Spleen (tissue), 11 donors: ENCODE results near the gene HPS5. TPM values are rescaled to one million over a fixed set of nuclear protein-coding genes. Genes with fewer than 3 reads are reported as not detected.
A peak's percentile ranks its signal among the peaks of the same experiment; 100 is the strongest.

Experiments
- DNase-seq: peaks from one replicate; pipeline ENCODE4 v3.0.0-alpha.2; 2020
- H3K27ac ChIP-seq, 8 donors: fragments of 200-600 bp; sonication (generic) in 7 of 8; 1 replicate in 4 of 8; 2 replicates in 4 of 8; pipeline versions ENCODE4 v1.5.0 to v1.8.0; 2016 to 2021; ENCODE audit warnings: inconsistent platforms in 4 of 8, mild to moderate bottlenecking in 4 of 8, moderate library complexity in 1 of 8
- H3K27me3 ChIP-seq, 7 donors: fragments of 200-600 bp; sonication (generic) in 6 of 7; replicated peaks in 1 of 7; 1 replicate in 4 of 7; 2 replicates in 3 of 7; pipeline versions ENCODE4 v1.5.0 to v1.8.0; 2016 to 2021; ENCODE audit warnings: inconsistent platforms in 3 of 7, mild to moderate bottlenecking in 1 of 7
- H3K36me3 ChIP-seq, 6 donors: fragments of 200-600 bp; sonication (generic) in 5 of 6; 1 replicate in 4 of 6; 2 replicates in 2 of 6; pipeline versions ENCODE4 v1.5.0 to v1.8.0; 2016 to 2021; ENCODE audit warnings: inconsistent platforms in 2 of 6
- H3K4me1 ChIP-seq, 6 donors: fragments of 200-600 bp; sonication (generic) in 5 of 6; 1 replicate in 3 of 6; 2 replicates in 3 of 6; pipeline versions ENCODE4 v1.5.0 to v1.8.0; 2016 to 2021; ENCODE audit warnings: inconsistent platforms in 3 of 6
- H3K4me3 ChIP-seq, 8 donors: fragments of 200-600 bp; sonication (generic) in 7 of 8; 1 replicate in 4 of 8; 2 replicates in 4 of 8; pipeline versions ENCODE4 v1.5.0 to v1.8.0; 2016 to 2021; ENCODE audit warnings: inconsistent platforms in 4 of 8, mild to moderate bottlenecking in 4 of 8, moderate library complexity in 2 of 8
- H3K9me3 ChIP-seq, 8 donors: fragments of 200-600 bp; sonication (generic) in 7 of 8; 1 replicate in 4 of 8; 2 replicates in 4 of 8; pipeline versions ENCODE4 v1.5.0 to v1.8.0; 2016 to 2021; ENCODE audit warnings: inconsistent platforms in 4 of 8
- CTCF ChIP-seq, 11 experiments: fragments of 200-600 bp in 7 of 11; fragments of 450-650 bp in 4 of 11; sonication (generic) in 4 of 11; IDR thresholded peaks in 8 of 11; conservative IDR thresholded peaks in 3 of 11; 1 replicate in 7 of 11; 2 replicates in 4 of 11; pipeline versions ENCODE4 v1.4.0 to v1.8.0; 2016 to 2021; ENCODE audit warnings: antibody characterized with exemption in 11 of 11, inconsistent platforms in 4 of 11, mild to moderate bottlenecking in 1 of 11
- POLR2A ChIP-seq, 3 donors: fragments of 450-650 bp; IDR thresholded peaks; one replicate each; pipeline ENCODE4 v1.5.1; 2017; ENCODE audit warnings: antibody characterized with exemption in 3 of 3, mild to moderate bottlenecking in 1 of 3
- POLR2AphosphoS5 ChIP-seq, 3 donors: sonication (generic); formaldehyde crosslinking; IDR thresholded peaks; one replicate each; pipeline ENCODE4 v1.5.1; 2017; ENCODE audit warnings: antibody characterized with exemption in 3 of 3
- WGBS, 5 donors: extraction: QIAGEN DNeasy Blood & Tissue Kit in 3 of 5; methylation state at CpG; one replicate each; pipeline versions ENCODE4 v1.1.5 to v1.1.7; 2013 to 2018; 5-methylcytosine and 5-hydroxymethylcytosine counted together
- intact Hi-C: fragments of 100-400 bp; cut with DNase I; formaldehyde crosslinking; loops from one replicate; pipeline ENCODE4 v1.15.0; 2023; ENCODE audit warnings: low total_unique reads
- polyA plus RNA-seq, 3 donors: library from polyadenylated mRNA; stranded (reverse); fragments of 200-250 nt; gene quantifications; one replicate each; pipeline ENCODE4 v1.2.1, GENCODE V29; 2013
- total RNA-seq, 7 donors: library from RNA; depleted of rRNA in 3 of 7; stranded (reverse); fragments of >200 nt in 3 of 7; fragmentation: NEBNext Ultra II Directional in 4 of 7; extraction: Animal tissue kit (Norgen Biotek cat#: 25700) in 4 of 7; gene quantifications; one replicate each; pipeline versions ENCODE4 v1.1.0 to v1.2.1, GENCODE V29; 2016 to 2021
- donor health status: healthy with polysubstance abuse.
- donor health status: DM: no; HTN: no; CAD: no; lungs with moderate emphysema.
- donor health status: DM: no; HTN: no; CAD: no.
- donor health status: Bipolar disorder and iron deficiency.
- donor health status: healthy.
- donor health status: DM: no; HTN: no; CAD: no.
- donor health status: DM: yes; HTN: yes; CAD: no.

Gene HPS5
- total and polyA plus RNA-seq, 10 donors, result 10.3 to 35.7 (median 27.7) TPM

- Histone ChIP-seq H3K4me3 (no peak overlapping the region), H3K27me3 (no peaks in the 10 kb centered on the region), H3K36me3 (peaks cover 5 to 98% (median 76%) of the 10 kb centered on the region in 6 donors), H3K27ac (no peak overlapping the region), H3K9me3 (no peaks in the 10 kb centered on the region), H3K4me1 (no peaks in the 10 kb centered on the region)
- 75 to 86% (median 81%) methylated on average over 5 of the region's 5 CpGs for WGBS, 5 donors
- intact Hi-C loops, result no loop called here
- DNase-seq, result no peak
- TF ChIP-seq POLR2A (IDR thresholded peaks at IDR 0.05), result no peak
- TF ChIP-seq POLR2AphosphoS5 (IDR thresholded peaks at IDR 0.05), result no peak
- no peak for TF ChIP-seq CTCF (IDR thresholded peaks at IDR 0.05 in 8 of 11, conservative IDR thresholded peaks at IDR 0.05 in 3 of 11)
Observed at GRCh38 chr11:18347471-18348125, 25.7 kb upstream of the HPS5 start.

- Histone ChIP-seq H3K4me3 (no peak overlapping the region), H3K27ac (peak overlapping the region in 1 of 8 donors; percentile 60), H3K9me3 (no peaks in the 10 kb centered on the region), H3K27me3 (no peaks in the 10 kb centered on the region), H3K36me3 (peaks cover 0 to 98% (median 64%) of the 10 kb centered on the region in 6 donors), H3K4me1 (peaks cover 0 to 55% (median 28%) of the 10 kb centered on the region in 6 donors)
- intact Hi-C loops, result no loop called here
- DNase-seq, result no peak
- TF ChIP-seq CTCF (IDR thresholded peaks at IDR 0.05 in 8 of 11, conservative IDR thresholded peaks at IDR 0.05 in 3 of 11) (no peak), POLR2A (IDR thresholded peaks at IDR 0.05) (no peak), POLR2AphosphoS5 (IDR thresholded peaks at IDR 0.05) (no peak)
- WGBS, 5 donors, result 80 to 94% (median 87%) methylated on average over 3 of the region's 3 CpGs
Observed at GRCh38 chr11:18332891-18333290, 11.0 kb upstream of the HPS5 start.

GRCh38 chr11:18332302-18332701, 10.4 kb upstream of the HPS5 start:
- 32 to 70% (median 48%) methylated on average over 1 of the region's 1 CpG for WGBS, 5 donors
- peaks cover 0 to 98% (median 62%) of the 10 kb centered on the region in 6 donors for H3K36me3 ChIP-seq
- H3K4me3 ChIP-seq, result no peak overlapping the region
- TF ChIP-seq CTCF (IDR thresholded peaks at IDR 0.05 in 8 of 11, conservative IDR thresholded peaks at IDR 0.05 in 3 of 11) (no peak), POLR2A (IDR thresholded peaks at IDR 0.05) (no peak), POLR2AphosphoS5 (IDR thresholded peaks at IDR 0.05) (no peak)
- peaks cover 0 to 58% (median 28%) of the 10 kb centered on the region in 6 donors for H3K4me1 ChIP-seq
- H3K27me3 ChIP-seq, result no peaks in the 10 kb centered on the region
- H3K9me3 ChIP-seq, result no peaks in the 10 kb centered on the region
- H3K27ac ChIP-seq, result peak overlapping the region in 5 of 8 donors; percentile 4 to 60 (median 20)
- no peak for DNase-seq
- intact Hi-C loops, result no loop called here

- intact Hi-C loops, result no loop called here
- Histone ChIP-seq H3K36me3 (peaks cover 0 to 98% (median 58%) of the 10 kb centered on the region in 6 donors), H3K27ac (peak overlapping the region in 2 of 8 donors; percentile 15 to 26), H3K4me1 (peaks cover 0 to 72% (median 28%) of the 10 kb centered on the region in 6 donors), H3K9me3 (no peaks in the 10 kb centered on the region), H3K27me3 (no peaks in the 10 kb centered on the region), H3K4me3 (no peak overlapping the region)
- DNase-seq, result no peak
- TF ChIP-seq POLR2A (IDR thresholded peaks at IDR 0.05), result no peak
- no peak for TF ChIP-seq POLR2AphosphoS5 (IDR thresholded peaks at IDR 0.05)
- 86 to 92% (median 89%) methylated on average over 6 of the region's 6 CpGs for WGBS, 5 donors
Observed at GRCh38 chr11:18330921-18331320, 9.0 kb upstream of the HPS5 start.
